SK-N-SH treated with all-trans-retinoic acid at 6 μM for 48 hours (cell line): ENCODE results near the gene PRM1.

Experiments used
- ESRRG ChIP-seq: fragments of 250-450 bp; sonication (Bioruptor Pico); IDR thresholded peaks from 2 replicates; pipeline ENCODE4 v1.6.1; 2021; ENCODE audit warnings: mild to moderate bottlenecking
- OSR1 ChIP-seq: fragments of 250-450 bp; sonication (Bioruptor Pico); IDR thresholded peaks from 2 replicates; pipeline ENCODE4 v1.8.0; 2022; ENCODE audit warnings: moderate library complexity, mild to moderate bottlenecking, inconsistent platforms
- SNAI2 ChIP-seq: fragments of 250-450 bp; sonication (Bioruptor Pico); IDR thresholded peaks from 2 replicates; pipeline ENCODE4 v1.5.0; 2020; ENCODE audit warnings: mild to moderate bottlenecking, moderate library complexity
- ZFP3 ChIP-seq: fragments of 250-450 bp; sonication (Bioruptor Pico); IDR thresholded peaks from 2 replicates; pipeline ENCODE4 v1.5.0; 2020; ENCODE audit warnings: mild to moderate bottlenecking, moderate library complexity

GRCh38 chr16:11236461-11237254 is 44.5 kb downstream of the PRM1 start:
- TF ChIP-seq OSR1 (CRISPR knock-in tag) (no peak), SNAI2 (no peak), ZFP3 (CRISPR knock-in tag) (no peak), ESRRG (no peak)
